Adipose tissue (tissue), 3 donors: ENCODE data around the gene OR7D2. TPM values are rescaled to one million over a fixed set of nuclear protein-coding genes. Genes with fewer than 3 reads are reported as not detected.

ENCODE experiments used
- H3K27ac ChIP-seq: one replicate; pipeline ENCODE4 v1.5.1; 2013; ENCODE audit warnings: low read depth, low read length
- WGBS, 3 donors: extraction: QIAGEN DNeasy Blood & Tissue Kit; methylation state at CpG; one replicate each; pipeline ENCODE4 v1.1.7; 2013; 5-methylcytosine and 5-hydroxymethylcytosine counted together
- polyA plus RNA-seq, 3 donors: library from polyadenylated mRNA; stranded (reverse); fragments of 200-250 nt; gene quantifications; one replicate each; pipeline ENCODE4 v1.2.3, GENCODE V29; 2013
- donor health status: healthy with polysubstance abuse.
- donor health status: Bipolar disorder and iron deficiency.
- donor health status: healthy.

OR7D2 gene
- under 1 TPM; 0.03 to 0.11 (median 0.07) TPM for polyA plus RNA-seq

GRCh38 chr19:9178901-9179300 is at the start of gene OR7D2:
Gene OR7D2, plus strand, starts transcription at chr19:9178979. Its CDS starts 6,803 bp downstream, at chr19:9185782.
- WGBS, 3 donors: 56 to 70% (median 58%) methylated on average over 4 of the region's 4 CpGs
- H3K27ac ChIP-seq: no peak within 1 kb of the TSS

- 23 to 50% (median 30%) methylated on average over 1 of the region's 1 CpG for WGBS, 3 donors
- H3K27ac ChIP-seq: no peak overlapping the region
Measured at GRCh38 chr19:9130965-9131364, 47.8 kb upstream of the OR7D2 start.

GRCh38 chr19:9132422-9132821 is 46.4 kb upstream of the OR7D2 start:
- 48 to 68% (median 67%) methylated on average over 5 of the region's 5 CpGs for WGBS, 3 donors
- no peak overlapping the region for H3K27ac ChIP-seq

GRCh38 chr19:9139609-9140158 is 39.1 kb upstream of the OR7D2 start:
- 25 to 29% (median 28%) methylated on average over 8 of the region's 8 CpGs for WGBS, 3 donors
- no peak overlapping the region for H3K27ac ChIP-seq

- H3K27ac ChIP-seq: peak within 1 kb of the TSS; percentile 52
- 0% methylated on average over 42 to 43 of the region's 43 CpGs for WGBS, 3 donors
Measured at GRCh38 chr19:9140159-9140874, 38.5 kb upstream of the OR7D2 start, which contains the start of gene ZNF317. Gene ZNF317, plus strand, starts transcription at chr19:9140397. Its CDS starts 15,620 bp downstream, at chr19:9156017.

- no peak overlapping the region for H3K27ac ChIP-seq
- WGBS, 3 donors: 96 to 99% (median 97%) methylated on average over 5 of the region's 5 CpGs
Measured at GRCh38 chr19:9144920-9145319, 33.9 kb upstream of the OR7D2 start.

GRCh38 chr19:9146882-9147281 is 31.9 kb upstream of the OR7D2 start:
- WGBS, 3 donors: 91 to 100% (median 96%) methylated on average over 1 of the region's 1 CpG
- no peak overlapping the region for H3K27ac ChIP-seq

DNA sequence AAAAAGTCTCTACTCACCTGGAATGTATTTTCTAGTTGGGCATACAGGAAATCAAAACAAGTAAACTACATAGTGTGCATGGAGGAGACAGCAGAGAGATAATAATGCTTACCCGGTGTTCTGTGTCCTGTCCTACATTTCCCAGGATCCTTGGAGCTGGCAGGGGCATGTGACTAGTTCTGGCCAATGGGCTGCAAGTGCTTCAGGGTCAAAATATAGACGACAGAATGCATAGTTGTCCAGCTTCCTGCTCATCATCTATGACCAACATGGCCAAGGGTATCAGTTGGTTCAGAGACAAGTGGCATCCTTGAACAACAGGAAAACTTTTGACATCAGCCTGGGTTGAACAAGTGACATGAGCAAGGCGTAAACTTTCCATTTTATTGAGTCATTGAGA is 30.1 kb upstream of the OR7D2 start:
- 93 to 97% (median 95%) methylated on average over 3 of the region's 3 CpGs for WGBS, 3 donors
- no peak overlapping the region for H3K27ac ChIP-seq

GRCh38 chr19:9149997-9150396 is 28.8 kb upstream of the OR7D2 start:
- WGBS, 3 donors: 95 to 96% (median 95%) methylated on average over 4 of the region's 4 CpGs
- no peak overlapping the region for H3K27ac ChIP-seq

GRCh38 chr19:9150650-9151049 is 28.1 kb upstream of the OR7D2 start:
- 96 to 100% (median 98%) methylated on average over 5 of the region's 5 CpGs for WGBS, 3 donors
- H3K27ac ChIP-seq: no peak overlapping the region

- 95 to 98% (median 95%) methylated on average over 5 of the region's 5 CpGs for WGBS, 3 donors
- H3K27ac ChIP-seq: no peak overlapping the region
Measured at GRCh38 chr19:9151367-9151766, 27.4 kb upstream of the OR7D2 start.

GRCh38 chr19:9155591-9155990 is 23.2 kb upstream of the OR7D2 start:
- no peak overlapping the region for H3K27ac ChIP-seq
- 97 to 98% (median 98%) methylated on average over 4 of the region's 4 CpGs for WGBS, 3 donors

DNA sequence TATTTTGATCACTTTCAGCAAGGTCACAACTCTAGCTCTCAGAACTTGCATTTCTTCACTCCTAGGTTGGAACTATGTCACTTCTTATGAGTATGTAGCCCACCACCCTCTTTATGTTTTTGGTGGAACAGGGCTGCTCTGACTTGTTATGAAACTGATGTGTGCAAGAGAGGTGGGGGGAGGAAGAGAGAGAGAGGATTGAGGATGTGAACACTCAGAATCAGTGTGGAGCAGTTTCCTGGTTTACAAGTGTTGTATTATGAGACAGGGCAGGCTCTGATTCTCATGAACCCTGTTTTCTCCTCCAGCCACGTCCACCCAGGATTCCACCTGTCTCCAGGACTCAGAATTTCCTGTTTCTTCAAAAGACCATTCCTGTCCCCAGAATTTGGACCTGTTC is 22.5 kb upstream of the OR7D2 start:
- WGBS, 3 donors: 74 to 81% (median 75%) methylated on average over 1 of the region's 1 CpG
- H3K27ac ChIP-seq: no peak overlapping the region

DNA sequence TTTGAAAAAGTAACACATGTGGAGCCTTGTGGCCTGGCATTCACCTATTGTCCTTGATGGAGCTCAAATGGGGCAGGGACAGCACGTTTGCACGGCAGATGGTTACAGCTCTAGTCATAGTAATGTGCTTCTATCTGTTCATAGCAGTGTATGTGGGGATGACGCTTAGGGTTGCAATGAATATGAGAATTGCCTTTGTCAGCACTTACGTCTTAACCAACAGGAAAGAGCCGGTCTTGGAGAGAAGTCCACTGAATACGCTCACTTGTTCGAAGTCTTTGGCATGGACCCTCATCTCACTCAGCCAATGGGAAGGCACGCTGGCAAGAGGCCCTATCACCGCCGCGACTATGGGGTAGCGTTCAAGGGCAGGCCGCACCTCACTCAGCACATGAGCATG is 18.9 kb upstream of the OR7D2 start:
- 98 to 99% (median 98%) methylated on average over 13 of the region's 13 CpGs for WGBS, 3 donors
- H3K27ac ChIP-seq: no peak overlapping the region

DNA sequence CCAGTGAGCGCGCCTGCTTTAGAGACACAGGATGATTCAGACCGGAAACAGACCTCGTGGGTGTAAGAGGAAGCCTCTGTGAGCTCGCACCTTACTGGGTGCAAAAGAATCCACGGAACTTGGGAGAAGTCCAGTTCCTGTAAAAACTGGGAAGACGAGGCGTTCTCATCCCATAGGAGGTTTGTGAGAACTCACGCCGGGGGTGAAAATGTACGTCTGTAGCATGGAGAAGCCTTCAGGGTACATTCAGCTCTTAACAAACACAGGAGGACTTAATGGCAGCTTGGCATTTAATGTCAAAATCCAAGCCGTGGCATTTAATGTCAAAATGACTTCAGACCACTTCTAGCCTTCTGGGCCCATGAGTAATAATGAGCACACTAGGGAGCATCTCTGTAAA is 17.4 kb upstream of the OR7D2 start:
- 97 to 98% (median 98%) methylated on average over 12 of the region's 12 CpGs for WGBS, 3 donors

DNA sequence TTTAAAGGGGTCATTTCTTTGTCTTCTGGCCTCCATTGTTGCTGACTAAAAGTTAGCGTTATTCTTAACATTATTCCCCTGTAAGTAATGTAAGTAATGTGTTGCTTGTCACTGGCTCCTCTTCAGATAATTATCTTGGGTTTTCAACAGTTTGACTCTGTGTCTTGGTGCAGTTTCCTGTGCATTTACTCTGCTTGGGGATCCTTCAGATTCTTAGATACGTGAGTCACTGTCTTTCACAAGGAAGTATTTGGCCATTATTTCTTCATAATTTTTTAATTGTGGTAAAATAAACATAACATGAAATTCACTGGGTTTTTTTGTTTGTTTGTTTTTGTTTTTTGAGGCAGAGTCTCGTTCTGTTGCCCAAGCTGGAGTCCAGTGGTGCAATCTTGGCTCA is 13.5 kb upstream of the OR7D2 start:
- 89 to 99% (median 91%) methylated on average over 3 of the region's 3 CpGs for WGBS, 3 donors

More for the DNA sequence above, 17.4 kb upstream of the OR7D2 start:
- H3K27ac ChIP-seq: no peak overlapping the region

GRCh38 chr19:9166846-9167245 is 11.9 kb upstream of the OR7D2 start:
- H3K27ac ChIP-seq: no peak overlapping the region
- WGBS, 3 donors: 76 to 91% (median 84%) methylated on average over 4 of the region's 4 CpGs

More for the DNA sequence above, 13.5 kb upstream of the OR7D2 start:
- no peak overlapping the region for H3K27ac ChIP-seq

GRCh38 chr19:9171393-9171991 is 7.3 kb upstream of the OR7D2 start:
- 54 to 87% (median 68%) methylated on average over 6 of the region's 6 CpGs for WGBS, 3 donors
- H3K27ac ChIP-seq: no peak overlapping the region

GRCh38 chr19:9175326-9175725 is 3.5 kb upstream of the OR7D2 start:
- H3K27ac ChIP-seq: no peak overlapping the region
- 85 to 96% (median 92%) methylated on average over 5 of the region's 5 CpGs for WGBS, 3 donors

DNA sequence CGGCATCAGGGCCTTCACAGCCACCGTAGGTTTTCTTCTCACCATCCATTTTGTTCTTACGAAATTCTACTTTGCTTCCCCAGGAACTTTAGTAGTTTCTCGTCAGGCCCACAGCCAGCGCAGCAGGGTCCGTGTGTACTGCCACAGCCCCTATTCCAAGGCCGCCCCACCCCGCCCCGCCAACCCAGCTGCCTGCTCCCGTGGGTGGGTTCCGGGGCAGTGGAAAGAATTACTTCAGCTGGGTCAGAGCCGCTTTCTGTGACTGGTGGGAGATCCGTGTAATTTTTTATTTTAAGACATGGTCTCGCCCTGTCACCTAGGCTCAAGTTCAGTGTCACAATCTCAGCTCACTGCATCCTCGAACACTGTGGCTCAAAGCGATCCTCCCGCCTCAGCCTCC is 4.2 kb downstream of the OR7D2 start:
- WGBS, 3 donors: 90 to 94% (median 93%) methylated on average over 17 of the region's 17 CpGs
- H3K27ac ChIP-seq: no peak overlapping the region
